H9 (cell line): ENCODE data around the gene EIF4G2. TPM values are rescaled to one million over a fixed set of nuclear protein-coding genes. Genes with fewer than 3 reads are reported as not detected.

Experiments
- DNase-seq: peaks from one replicate; pipeline ENCODE4 v3.0.0-alpha.2; 2017
- H2AFZ ChIP-seq: one replicate; pipeline ENCODE4 v1.6.1; 2013; ENCODE audit warnings: mild to moderate bottlenecking, low read length, control low read depth, moderate library complexity
- H2AK5ac ChIP-seq: 2 replicates; pipeline ENCODE4 v1.6.1; 2013; ENCODE audit warnings: low read length, control low read depth, mixed read lengths; ENCODE audit not compliant: insufficient read length
- H2BK120ac ChIP-seq: one replicate; pipeline ENCODE4 v1.6.1; 2013; ENCODE audit warnings: low read depth, mild to moderate bottlenecking, low read length, control low read depth, inconsistent platforms; ENCODE audit not compliant: poor library complexity, severe bottlenecking
- H2BK12ac ChIP-seq: 2 replicates; pipeline ENCODE4 v1.6.1; 2013; ENCODE audit warnings: low read length, control low read depth, mixed read lengths, low read depth; ENCODE audit not compliant: insufficient read length
- H2BK15ac ChIP-seq: 2 replicates; pipeline ENCODE4 v1.6.1; 2013; ENCODE audit warnings: low read depth, low read length, control low read depth
- H2BK20ac ChIP-seq: one replicate; pipeline ENCODE4 v1.6.1; 2013; ENCODE audit warnings: low read depth, mild to moderate bottlenecking, low read length, control low read depth, inconsistent platforms; ENCODE audit not compliant: poor library complexity, severe bottlenecking
- H2BK5ac ChIP-seq: 2 replicates; pipeline ENCODE4 v1.6.1; 2013; ENCODE audit warnings: low read length, control low read depth, mixed read lengths; ENCODE audit not compliant: insufficient read length
- H3K14ac ChIP-seq: 2 replicates; pipeline ENCODE4 v1.6.1; 2013; ENCODE audit warnings: low read length, control low read depth; ENCODE audit not compliant: insufficient read depth
- H3K18ac ChIP-seq: 2 replicates; pipeline ENCODE4 v1.6.1; 2013; ENCODE audit warnings: low read depth, mild to moderate bottlenecking, mixed read lengths, low read length, control low read depth; ENCODE audit not compliant: insufficient read length
- H3K23ac ChIP-seq: 2 replicates; pipeline ENCODE4 v1.6.1; 2013; ENCODE audit warnings: low read length, control low read depth, mixed read lengths, low read depth; ENCODE audit not compliant: insufficient read length
- H3K23me2 ChIP-seq: 2 replicates; pipeline ENCODE4 v1.6.1; 2013; ENCODE audit warnings: low read depth, mild to moderate bottlenecking, mixed read lengths, low read length, control low read depth; ENCODE audit not compliant: insufficient read length, poor library complexity, severe bottlenecking
- H3K27ac ChIP-seq: 2 replicates; pipeline ENCODE4 v1.5.1; 2013; ENCODE audit warnings: low read length, control low read depth, mixed read lengths, low read depth; ENCODE audit not compliant: insufficient read length
- H3K27me3 ChIP-seq: 2 replicates; pipeline ENCODE4 v1.6.1; 2013; ENCODE audit warnings: low read length, control low read depth, inconsistent platforms; ENCODE audit not compliant: insufficient read depth
- H3K4ac ChIP-seq: 2 replicates; pipeline ENCODE4 v1.6.1; 2013; ENCODE audit warnings: low read depth, mild to moderate bottlenecking, control low read depth, inconsistent platforms, low read length, moderate library complexity
- H3K4me1 ChIP-seq: 2 replicates; pipeline ENCODE4 v1.6.1; 2013; ENCODE audit warnings: low read length, control low read depth, inconsistent platforms; ENCODE audit not compliant: insufficient read depth
- H3K4me2 ChIP-seq: 2 replicates; pipeline ENCODE4 v1.6.1; 2013; ENCODE audit warnings: low read length, control low read depth, mixed read lengths; ENCODE audit not compliant: insufficient read length, insufficient read depth
- H3K56ac ChIP-seq: 2 replicates; pipeline ENCODE4 v1.6.1; 2013; ENCODE audit warnings: low read depth, mild to moderate bottlenecking, mixed read lengths, low read length, control low read depth; ENCODE audit not compliant: insufficient read length
- H3K79me1 ChIP-seq: 2 replicates; pipeline ENCODE4 v1.6.1; 2013; ENCODE audit warnings: low read depth, mild to moderate bottlenecking, moderate library complexity, low read length, control low read depth, inconsistent platforms; ENCODE audit not compliant: insufficient read depth, poor library complexity, severe bottlenecking
- H3K79me2 ChIP-seq: 2 replicates; pipeline ENCODE4 v1.6.1; 2013; ENCODE audit warnings: low read length, control low read depth, inconsistent platforms; ENCODE audit not compliant: insufficient read depth
- H3K9ac ChIP-seq: 2 replicates; pipeline ENCODE4 v1.6.1; 2013; ENCODE audit warnings: low read length, control low read depth, mixed read lengths; ENCODE audit not compliant: insufficient read length; ENCODE audit errors: extremely low read depth
- H3K9me3 ChIP-seq: one replicate; pipeline ENCODE4 v1.6.1; 2013; ENCODE audit warnings: low read depth, low read length, inconsistent platforms; ENCODE audit not compliant: control insufficient read depth
- H3T11ph ChIP-seq: one replicate; pipeline ENCODE4 v1.6.1; 2013; ENCODE audit warnings: mild to moderate bottlenecking, low read length, control low read depth, inconsistent platforms
- H4K20me1 ChIP-seq: one replicate; pipeline ENCODE4 v1.6.1; 2013; ENCODE audit not compliant: control insufficient read depth, insufficient read length, insufficient read depth
- H4K5ac ChIP-seq: 2 replicates; pipeline ENCODE4 v1.6.1; 2013; ENCODE audit warnings: low read depth, mild to moderate bottlenecking, mixed read lengths, low read length, control low read depth; ENCODE audit not compliant: insufficient read length
- H4K8ac ChIP-seq: replicated peaks from 2 replicates; pipeline ENCODE4 v1.6.1; 2013; ENCODE audit warnings: low read length, control low read depth, mixed read lengths, low read depth; ENCODE audit not compliant: insufficient read length
- H4K91ac ChIP-seq: 2 replicates; pipeline ENCODE4 v1.6.1; 2013; ENCODE audit warnings: low read depth, mild to moderate bottlenecking, moderate library complexity, mixed read lengths, low read length, control low read depth; ENCODE audit not compliant: insufficient read length
- H3K27ac Mint-ChIP-seq, 3 experiments: 2 replicates in 2 of 3; 3 replicates in 1 of 3; pipeline ENCODE4 v1.8.0; 2020 to 2021; ENCODE audit warnings: mixed read lengths in 3 of 3, mild to moderate bottlenecking in 1 of 3, moderate library complexity in 1 of 3
- H3K27me3 Mint-ChIP-seq: 2 replicates; pipeline ENCODE4 v1.8.0; 2021; ENCODE audit warnings: low read depth, mild to moderate bottlenecking, moderate library complexity, mixed read lengths
- H3K36me3 Mint-ChIP-seq, 3 experiments: 2 replicates in 2 of 3; 3 replicates in 1 of 3; pipeline ENCODE4 v1.8.0; 2020 to 2021; ENCODE audit warnings: low read depth in 3 of 3, mixed read lengths in 3 of 3; ENCODE audit not compliant: insufficient read depth in 1 of 3
- H3K4me1 Mint-ChIP-seq, 2 experiments: 2 replicates each; pipeline ENCODE4 v1.8.0; 2020; ENCODE audit warnings: mixed read lengths in 2 of 2
- H3K4me3 Mint-ChIP-seq, 2 experiments: 2 replicates in 1 of 2; 3 replicates in 1 of 2; pipeline ENCODE4 v1.8.0; 2020 to 2021; ENCODE audit warnings: mild to moderate bottlenecking in 2 of 2, mixed read lengths in 2 of 2, moderate library complexity in 1 of 2
- H3K9me3 Mint-ChIP-seq, 2 experiments: 2 replicates in 1 of 2; 3 replicates in 1 of 2; pipeline ENCODE4 v1.8.0; 2020; ENCODE audit warnings: mild to moderate bottlenecking in 2 of 2, mixed read lengths in 2 of 2, moderate library complexity in 1 of 2
- WGBS: extraction: QIAGEN DNeasy Blood & Tissue Kit; methylation state at CpG from one replicate; pipeline ENCODE4 v1.1.7; 2013; ENCODE audit warnings: missing lambda C conversion rate, low lambda C conversion rate, mixed read lengths; ENCODE audit not compliant: insufficient read length; ENCODE audit errors: extremely low coverage; 5-methylcytosine and 5-hydroxymethylcytosine counted together
- total RNA-seq: library from RNA; stranded (reverse); gene quantifications from 2 replicates; pipeline ENCODE4 v1.2.1, GENCODE V29; 2021
- TF ChIP-seq, protein P1 (sequence below): fragments of 200-600 bp; sonication (generic); conservative IDR thresholded peaks from 3 replicates; pipeline ENCODE4 v1.8.0; 2021; ENCODE audit warnings: antibody characterized with exemption, mild to moderate bottlenecking

EIF4G2 gene
- total RNA-seq, 1 experiment from 2014 or later: 1,013 TPM

DNA sequence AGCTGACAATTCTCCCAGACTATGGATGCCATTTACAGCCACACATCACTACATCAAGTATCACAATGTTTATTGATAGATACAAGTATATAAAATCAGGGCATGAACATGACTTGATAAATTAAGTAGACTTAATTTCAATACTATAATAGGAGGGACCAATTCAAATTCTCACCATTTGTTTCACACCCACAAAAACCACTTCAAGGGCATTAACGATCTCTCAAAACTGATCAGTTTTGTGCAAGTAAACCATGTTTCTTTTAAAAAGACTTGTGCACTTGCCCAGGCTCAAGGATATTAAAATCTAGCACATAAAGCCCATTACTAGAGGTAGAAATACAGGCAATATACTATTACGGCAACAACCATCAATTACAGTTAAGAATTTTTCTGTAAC lies 11.7 kb downstream of the EIF4G2 start:
- peaks cover 7% of the 10 kb centered on the region for H3K27me3 Mint-ChIP-seq
- H3K36me3 Mint-ChIP-seq: peaks cover 46 to 62% (median 55%) of the 10 kb centered on the region in 3 experiments; a peak in 6 of 7 replicates
- Histone ChIP-seq H3K56ac (no peak overlapping the region), H3K18ac (no peak overlapping the region), H3K9me3 (no peaks in the 10 kb centered on the region), H3K9ac (no peak overlapping the region), H3K27me3 (no peaks in the 10 kb centered on the region), H2BK20ac (no peak overlapping the region), H2BK120ac (no peak overlapping the region), H2AFZ (no peak overlapping the region), H4K5ac (no peak overlapping the region), H2BK15ac (no peak overlapping the region), H3K23me2 (no peaks in the 10 kb centered on the region), H3K14ac (no peak overlapping the region), H3K4me1 (no peaks in the 10 kb centered on the region), H3T11ph (no peak overlapping the region), H3K4ac (no peak overlapping the region), H4K20me1 (no peaks in the 10 kb centered on the region), H2AK5ac (no peak overlapping the region), H3K27ac (no peak overlapping the region), H3K79me2 (no peaks in the 10 kb centered on the region), H3K79me1 (no peaks in the 10 kb centered on the region), H2BK12ac (no peak overlapping the region), H4K8ac (no peak overlapping the region), H4K91ac (no peak overlapping the region), H2BK5ac (no peak overlapping the region), H3K4me2 (no peak overlapping the region), H3K23ac (no peak overlapping the region)
- TF ChIP-seq, protein P1, sequence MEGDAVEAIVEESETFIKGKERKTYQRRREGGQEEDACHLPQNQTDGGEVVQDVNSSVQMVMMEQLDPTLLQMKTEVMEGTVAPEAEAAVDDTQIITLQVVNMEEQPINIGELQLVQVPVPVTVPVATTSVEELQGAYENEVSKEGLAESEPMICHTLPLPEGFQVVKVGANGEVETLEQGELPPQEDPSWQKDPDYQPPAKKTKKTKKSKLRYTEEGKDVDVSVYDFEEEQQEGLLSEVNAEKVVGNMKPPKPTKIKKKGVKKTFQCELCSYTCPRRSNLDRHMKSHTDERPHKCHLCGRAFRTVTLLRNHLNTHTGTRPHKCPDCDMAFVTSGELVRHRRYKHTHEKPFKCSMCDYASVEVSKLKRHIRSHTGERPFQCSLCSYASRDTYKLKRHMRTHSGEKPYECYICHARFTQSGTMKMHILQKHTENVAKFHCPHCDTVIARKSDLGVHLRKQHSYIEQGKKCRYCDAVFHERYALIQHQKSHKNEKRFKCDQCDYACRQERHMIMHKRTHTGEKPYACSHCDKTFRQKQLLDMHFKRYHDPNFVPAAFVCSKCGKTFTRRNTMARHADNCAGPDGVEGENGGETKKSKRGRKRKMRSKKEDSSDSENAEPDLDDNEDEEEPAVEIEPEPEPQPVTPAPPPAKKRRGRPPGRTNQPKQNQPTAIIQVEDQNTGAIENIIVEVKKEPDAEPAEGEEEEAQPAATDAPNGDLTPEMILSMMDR: no peak
- H3K4me3 Mint-ChIP-seq: no peak overlapping the region
- no peak for DNase-seq
- no peaks in the 10 kb centered on the region for H3K9me3 Mint-ChIP-seq
- H3K27ac Mint-ChIP-seq: peak overlapping the region in 1 of 3 experiments; percentile 66; a peak in 1 of 7 replicates
- peaks cover 4 to 6% of the 10 kb centered on the region in 2 experiments for H3K4me1 Mint-ChIP-seq
- no CpG with 5 or more reads among the region's 2 CpGs for WGBS
